ENCODE measurements around the gene VPS45.

DNA sequence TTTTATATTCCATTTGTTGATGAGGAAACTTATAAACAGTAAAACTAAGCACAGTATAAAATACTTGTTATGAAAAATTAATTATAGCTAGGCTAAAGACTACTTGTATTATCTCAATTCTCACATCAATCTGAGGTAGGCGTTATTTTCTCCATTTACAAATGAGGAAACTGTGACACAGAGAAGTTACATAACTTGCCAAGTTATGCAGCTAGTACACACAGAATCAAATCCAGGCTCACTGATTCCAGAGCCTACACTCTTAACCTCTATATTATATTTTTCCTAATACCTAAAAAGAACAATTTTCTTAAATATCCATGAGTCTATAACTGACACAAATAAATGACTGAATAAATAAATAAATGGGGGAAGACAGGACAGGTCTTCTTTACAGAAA, 11.2 kb upstream of the VPS45 start:
- TF ChIP-seq RAD21 (IDR thresholded peaks at IDR 0.05; ENCODE audit: low read length) (no peak), CHD1 (IDR thresholded peaks at IDR 0.05; ENCODE audit: low read depth, low read length) (no peak), POLR2A (IDR thresholded peaks at IDR 0.05; ENCODE audit: low read depth, low read length) (no peak), SMC3 (IDR thresholded peaks at IDR 0.05; ENCODE audit: low read depth, low read length) (no peak), BHLHE40 (IDR thresholded peaks at IDR 0.05; ENCODE audit: low read depth, low read length) (no peak), MXI1 (IDR thresholded peaks at IDR 0.05; ENCODE audit: borderline replicate concordance, low read depth, low read length) (no peak)
- TF ChIP-seq, protein P1, sequence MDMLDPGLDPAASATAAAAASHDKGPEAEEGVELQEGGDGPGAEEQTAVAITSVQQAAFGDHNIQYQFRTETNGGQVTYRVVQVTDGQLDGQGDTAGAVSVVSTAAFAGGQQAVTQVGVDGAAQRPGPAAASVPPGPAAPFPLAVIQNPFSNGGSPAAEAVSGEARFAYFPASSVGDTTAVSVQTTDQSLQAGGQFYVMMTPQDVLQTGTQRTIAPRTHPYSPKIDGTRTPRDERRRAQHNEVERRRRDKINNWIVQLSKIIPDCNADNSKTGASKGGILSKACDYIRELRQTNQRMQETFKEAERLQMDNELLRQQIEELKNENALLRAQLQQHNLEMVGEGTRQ (IDR thresholded peaks at IDR 0.05; ENCODE audit: low read depth, low read length) = no peak
- TF ChIP-seq, protein P2, sequence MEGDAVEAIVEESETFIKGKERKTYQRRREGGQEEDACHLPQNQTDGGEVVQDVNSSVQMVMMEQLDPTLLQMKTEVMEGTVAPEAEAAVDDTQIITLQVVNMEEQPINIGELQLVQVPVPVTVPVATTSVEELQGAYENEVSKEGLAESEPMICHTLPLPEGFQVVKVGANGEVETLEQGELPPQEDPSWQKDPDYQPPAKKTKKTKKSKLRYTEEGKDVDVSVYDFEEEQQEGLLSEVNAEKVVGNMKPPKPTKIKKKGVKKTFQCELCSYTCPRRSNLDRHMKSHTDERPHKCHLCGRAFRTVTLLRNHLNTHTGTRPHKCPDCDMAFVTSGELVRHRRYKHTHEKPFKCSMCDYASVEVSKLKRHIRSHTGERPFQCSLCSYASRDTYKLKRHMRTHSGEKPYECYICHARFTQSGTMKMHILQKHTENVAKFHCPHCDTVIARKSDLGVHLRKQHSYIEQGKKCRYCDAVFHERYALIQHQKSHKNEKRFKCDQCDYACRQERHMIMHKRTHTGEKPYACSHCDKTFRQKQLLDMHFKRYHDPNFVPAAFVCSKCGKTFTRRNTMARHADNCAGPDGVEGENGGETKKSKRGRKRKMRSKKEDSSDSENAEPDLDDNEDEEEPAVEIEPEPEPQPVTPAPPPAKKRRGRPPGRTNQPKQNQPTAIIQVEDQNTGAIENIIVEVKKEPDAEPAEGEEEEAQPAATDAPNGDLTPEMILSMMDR (conservative IDR thresholded peaks at IDR 0.05; ENCODE audit: low read depth, low read length) = no peak
